ENCODE data around the gene TMPRSS9.

TMPRSS9 gene

DNA sequence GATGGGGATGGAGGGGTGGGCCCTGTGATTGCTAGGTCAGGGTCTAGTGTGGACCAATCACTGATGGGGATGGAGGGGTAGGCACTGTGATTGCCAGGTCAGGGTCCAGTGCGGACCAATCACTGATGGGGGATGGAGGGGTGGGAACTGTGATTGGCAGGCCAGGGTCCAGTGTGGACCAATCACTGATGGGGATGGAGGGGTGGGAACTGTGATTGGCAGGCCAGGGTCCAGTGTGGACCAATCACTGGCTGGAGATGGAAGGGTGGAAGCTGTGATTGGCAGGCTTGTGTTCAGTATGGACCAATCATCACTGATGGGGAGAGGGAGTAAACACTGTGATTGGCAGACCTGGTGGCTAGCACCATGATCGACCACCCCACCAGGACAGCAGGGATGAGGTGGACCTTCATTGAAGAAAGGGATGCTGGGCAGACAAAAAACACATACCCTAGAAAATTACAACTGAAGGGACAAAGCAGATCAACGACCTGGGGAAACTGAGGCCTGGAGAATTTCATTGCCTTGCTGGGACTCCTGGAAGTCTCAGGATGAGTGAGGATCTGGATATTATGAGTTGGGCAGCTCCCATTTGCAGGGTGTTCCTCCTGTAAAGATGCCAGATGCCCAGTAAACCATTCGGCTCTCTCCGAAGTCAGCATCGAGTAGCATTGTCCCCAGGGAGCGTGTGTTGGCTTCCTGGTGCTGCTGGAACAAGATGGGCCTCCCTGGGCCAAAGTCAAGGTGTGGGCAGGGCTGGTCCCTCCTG lies 15.5 kb downstream of the TMPRSS9 start:
- H3K4me3 ChIP-seq (ENCODE audit: low read length): no peak overlapping the region
- DNase-seq (ENCODE audit: low read depth): no peak
- TF ChIP-seq, protein P1, sequence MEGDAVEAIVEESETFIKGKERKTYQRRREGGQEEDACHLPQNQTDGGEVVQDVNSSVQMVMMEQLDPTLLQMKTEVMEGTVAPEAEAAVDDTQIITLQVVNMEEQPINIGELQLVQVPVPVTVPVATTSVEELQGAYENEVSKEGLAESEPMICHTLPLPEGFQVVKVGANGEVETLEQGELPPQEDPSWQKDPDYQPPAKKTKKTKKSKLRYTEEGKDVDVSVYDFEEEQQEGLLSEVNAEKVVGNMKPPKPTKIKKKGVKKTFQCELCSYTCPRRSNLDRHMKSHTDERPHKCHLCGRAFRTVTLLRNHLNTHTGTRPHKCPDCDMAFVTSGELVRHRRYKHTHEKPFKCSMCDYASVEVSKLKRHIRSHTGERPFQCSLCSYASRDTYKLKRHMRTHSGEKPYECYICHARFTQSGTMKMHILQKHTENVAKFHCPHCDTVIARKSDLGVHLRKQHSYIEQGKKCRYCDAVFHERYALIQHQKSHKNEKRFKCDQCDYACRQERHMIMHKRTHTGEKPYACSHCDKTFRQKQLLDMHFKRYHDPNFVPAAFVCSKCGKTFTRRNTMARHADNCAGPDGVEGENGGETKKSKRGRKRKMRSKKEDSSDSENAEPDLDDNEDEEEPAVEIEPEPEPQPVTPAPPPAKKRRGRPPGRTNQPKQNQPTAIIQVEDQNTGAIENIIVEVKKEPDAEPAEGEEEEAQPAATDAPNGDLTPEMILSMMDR (conservative IDR thresholded peaks at IDR 0.05; ENCODE audit: low read depth, low read length): no peak

DNA sequence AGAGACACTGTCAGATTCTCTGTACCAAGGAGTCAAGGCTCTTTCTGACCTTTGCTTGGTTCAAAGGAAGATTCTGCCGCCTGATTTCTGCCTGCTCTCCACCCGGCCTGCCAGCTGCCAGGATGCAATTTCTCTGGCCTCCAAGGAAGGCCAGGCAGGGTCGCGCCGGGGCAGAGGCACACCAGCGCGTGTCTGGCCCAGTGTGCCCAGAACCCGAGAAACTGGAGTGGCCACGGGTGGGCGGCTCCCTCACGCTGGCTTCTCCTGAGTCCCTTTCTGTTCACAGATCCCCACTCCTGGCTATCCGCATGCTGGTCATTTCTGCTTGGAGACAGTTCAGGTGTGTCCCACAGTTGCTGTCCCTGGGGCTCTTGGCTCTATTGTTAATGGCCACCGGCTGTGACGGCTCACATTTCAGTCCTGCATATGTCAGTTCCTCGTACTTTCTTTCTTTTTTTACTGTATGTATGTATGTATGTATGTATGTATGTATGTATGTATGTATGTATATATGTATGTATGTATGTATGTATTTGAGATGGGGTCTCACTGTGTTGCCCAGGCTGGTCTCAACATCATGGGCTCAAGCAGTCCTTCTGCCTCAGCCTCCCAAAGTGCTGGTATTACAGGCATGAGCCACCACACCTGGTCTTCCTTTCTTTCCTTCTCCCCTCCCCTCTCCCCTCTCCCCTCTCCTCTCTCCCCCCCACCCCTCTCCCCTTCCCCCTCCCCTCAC lies 16.9 kb downstream of the TMPRSS9 start:
- H3K4me3 ChIP-seq (ENCODE audit: low read length): no peak overlapping the region
- no peak for DNase-seq (ENCODE audit: low read depth)
- TF ChIP-seq, protein P1 (conservative IDR thresholded peaks at IDR 0.05; ENCODE audit: low read depth, low read length): no peak

DNA sequence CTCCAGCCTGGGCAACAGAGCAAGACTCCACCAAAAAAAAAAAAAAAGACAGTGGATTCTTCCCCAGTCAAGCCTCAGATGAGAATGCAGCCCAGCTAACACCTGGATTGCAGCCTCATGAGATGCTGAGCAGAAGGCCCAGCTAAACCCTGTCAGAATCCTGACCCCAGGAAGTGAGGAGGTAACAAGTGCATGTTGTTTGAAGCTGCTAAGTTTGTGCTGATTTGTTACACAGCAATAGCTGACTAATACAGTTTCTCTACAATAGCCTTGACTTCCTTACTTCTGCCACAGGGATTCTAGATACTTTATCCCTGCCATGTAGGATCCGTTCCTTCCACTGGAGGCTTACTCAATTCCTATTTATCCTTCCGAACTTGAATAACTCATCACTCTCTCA lies 20.5 kb downstream of the TMPRSS9 start:
- no peak overlapping the region for H3K4me3 ChIP-seq (ENCODE audit: low read length)
- TF ChIP-seq, protein P1 (conservative IDR thresholded peaks at IDR 0.05; ENCODE audit: low read depth, low read length): no peak
- no peak for DNase-seq (ENCODE audit: low read depth)

DNA sequence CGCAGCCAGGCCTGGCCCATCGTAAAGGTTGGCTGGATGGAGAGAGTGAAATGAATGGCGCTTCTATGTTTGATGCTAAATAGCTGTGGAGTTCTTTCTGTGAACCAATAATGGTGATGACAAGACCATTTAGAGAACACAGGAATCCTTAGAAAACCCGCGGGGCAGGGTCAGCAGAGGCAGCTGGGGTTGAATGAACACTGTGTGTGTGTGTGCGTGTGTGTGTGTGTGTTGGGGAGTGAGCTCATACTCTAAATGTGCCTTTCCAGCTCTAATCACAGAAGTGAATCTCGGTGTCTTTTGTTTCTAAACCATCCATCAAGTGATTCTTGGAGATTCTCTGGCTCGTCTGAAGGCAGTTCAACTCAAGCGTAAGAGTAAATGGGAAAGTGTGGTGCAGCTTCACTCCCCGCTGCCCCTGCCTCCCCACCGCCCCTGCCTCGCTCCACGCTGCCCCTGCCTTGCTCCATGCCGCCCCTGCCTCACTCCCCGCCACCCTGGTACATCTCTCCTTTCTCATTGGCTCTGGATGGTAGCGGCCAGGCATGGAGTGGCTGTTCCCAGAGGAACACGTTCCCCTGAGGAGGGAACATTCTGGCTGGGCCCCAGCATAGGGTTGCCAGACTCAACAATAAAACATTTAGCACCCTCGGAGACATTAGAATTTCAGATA lies 21.2 kb downstream of the TMPRSS9 start:
- TF ChIP-seq, protein P1 (conservative IDR thresholded peaks at IDR 0.05; ENCODE audit: low read depth, low read length): no peak
- no peak for DNase-seq (ENCODE audit: low read depth)
- H3K4me3 ChIP-seq (ENCODE audit: low read length): no peak overlapping the region

DNA sequence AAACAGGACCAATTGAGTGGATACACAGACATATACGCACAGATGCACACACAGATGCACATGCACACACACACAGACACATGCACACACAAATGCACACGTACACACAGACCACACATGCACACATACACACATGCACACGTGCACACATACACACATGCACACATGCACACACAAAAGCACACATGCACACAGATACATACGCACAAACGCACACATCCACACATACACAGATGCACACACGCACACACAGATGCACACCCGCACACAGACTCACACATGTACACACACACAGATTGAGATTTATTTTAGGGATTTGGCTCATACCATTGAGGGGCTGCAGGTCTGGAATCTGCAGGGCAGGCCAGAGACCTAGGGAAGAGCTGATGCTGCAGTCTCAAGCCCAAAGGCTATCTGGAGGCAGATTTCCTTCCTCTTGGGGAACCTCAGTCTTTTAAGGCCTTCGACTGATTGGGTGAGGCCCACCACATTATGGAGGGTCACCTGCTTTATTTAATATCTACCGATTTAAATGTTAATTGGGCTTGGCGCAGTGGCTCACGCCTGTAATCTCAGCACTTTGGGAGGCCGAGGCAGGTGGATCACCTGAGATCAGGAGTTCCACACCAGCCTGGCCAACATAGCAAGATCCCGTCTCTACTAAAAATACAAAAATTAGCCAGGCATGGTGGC lies 22.6 kb downstream of the TMPRSS9 start:
- TF ChIP-seq, protein P1 (conservative IDR thresholded peaks at IDR 0.05; ENCODE audit: low read depth, low read length): no peak
- no peak overlapping the region for H3K4me3 ChIP-seq (ENCODE audit: low read length)
- DNase-seq (ENCODE audit: low read depth): no peak

DNA sequence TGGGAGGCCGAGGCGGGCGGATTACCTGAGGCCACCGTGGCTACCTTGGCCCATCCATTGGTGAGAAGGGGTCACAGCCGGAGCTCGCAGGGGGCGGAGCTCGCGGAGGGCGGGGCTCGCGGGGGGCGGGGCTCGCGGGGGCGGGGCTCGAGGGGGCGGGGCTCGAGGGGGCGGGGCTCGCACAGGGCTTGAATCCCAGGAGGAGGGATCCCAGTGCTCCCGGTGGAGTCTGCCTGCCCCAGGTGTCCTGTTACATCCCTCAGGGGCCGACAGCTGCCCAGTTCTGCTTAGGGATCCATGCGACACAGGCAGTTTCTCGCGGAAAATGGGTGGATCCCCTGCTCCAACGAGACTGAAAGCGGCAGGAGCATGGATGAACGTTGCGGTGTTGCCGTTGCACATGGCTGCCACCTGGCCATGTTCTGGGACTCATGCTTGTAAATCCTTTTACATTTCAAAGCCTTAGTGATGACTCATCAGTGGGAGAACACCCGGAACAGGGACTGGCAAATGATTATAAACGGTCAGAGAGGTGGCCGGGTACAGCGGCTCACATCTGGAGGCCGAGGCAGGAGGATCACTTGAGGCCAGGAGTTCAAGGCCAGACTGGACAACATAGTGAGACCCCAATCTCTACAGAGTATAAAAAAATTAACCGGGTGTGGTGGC lies 25.1 kb downstream of the TMPRSS9 start:
- DNase-seq (ENCODE audit: low read depth): peak; percentile 26
- no peak overlapping the region for H3K4me3 ChIP-seq (ENCODE audit: low read length)
- TF ChIP-seq, protein P1 (conservative IDR thresholded peaks at IDR 0.05; ENCODE audit: low read depth, low read length): no peak
